H1 (cell line): ENCODE results near the gene USP49. TPM values are rescaled to one million over a fixed set of nuclear protein-coding genes. Genes with fewer than 3 reads are reported as not detected.

Experiments used
- CTCF ChIA-PET: fragments of 300-600 bp; sonication (Branson Sonifier 250); formaldehyde crosslinking; loops from one replicate; lab custom pipeline; 2021; ENCODE audit not compliant: partially characterized antibody; lab: Charles Lee
- POLR2A ChIA-PET: fragments of 300-600 bp; sonication (Branson Sonifier 250); formaldehyde crosslinking; loops from one replicate; lab custom pipeline; 2021; ENCODE audit warnings: inconsistent platforms; ENCODE audit not compliant: partially characterized antibody; lab: Charles Lee
- DNase-seq, 2 experiments: peaks; one replicate each; pipeline versions ENCODE4 v3.0.0 to v3.0.0-alpha.2; 2010 to 2022; ENCODE audit warnings: low spot score in 2 of 2, low read depth in 1 of 2, mixed read lengths in 1 of 2
- FAIRE-seq: peaks from 2 replicates; lab custom pipeline; 2011; peaks lifted over from hg19 to GRCh38; lab: Jason Lieb, UNC
- H2AFZ ChIP-seq: 2 replicates; pipeline ENCODE4 v1.8.1; 2012; ENCODE audit warnings: low read length, inconsistent platforms
- H2AK5ac ChIP-seq: 2 replicates; pipeline ENCODE4 v1.6.1; 2013; ENCODE audit warnings: low read depth, low read length
- H2BK120ac ChIP-seq: replicated peaks from 2 replicates; pipeline ENCODE3; 2013; ENCODE audit warnings: low read depth, low read length, inconsistent platforms
- H2BK12ac ChIP-seq: 2 replicates; pipeline ENCODE4 v1.6.1; 2013; ENCODE audit warnings: low read depth, low read length
- H2BK15ac ChIP-seq: 2 replicates; pipeline ENCODE4 v1.6.1; 2013; ENCODE audit warnings: low read length
- H2BK20ac ChIP-seq: 2 replicates; pipeline ENCODE4 v1.6.1; 2013; ENCODE audit warnings: low read length
- H2BK5ac ChIP-seq: 2 replicates; pipeline ENCODE4 v1.6.1; 2013; ENCODE audit warnings: low read depth, low read length
- H3K14ac ChIP-seq: 2 replicates; pipeline ENCODE4 v1.6.1; 2013; ENCODE audit warnings: inconsistent platforms; ENCODE audit not compliant: insufficient read length
- H3K18ac ChIP-seq: 2 replicates; pipeline ENCODE4 v1.6.1; 2013; ENCODE audit warnings: low read length; ENCODE audit errors: extremely low read depth
- H3K23ac ChIP-seq: 2 replicates; pipeline ENCODE4 v1.6.1; 2013; ENCODE audit warnings: inconsistent platforms; ENCODE audit not compliant: insufficient read length
- H3K23me2 ChIP-seq: 2 replicates; pipeline ENCODE4 v1.6.1; 2013; ENCODE audit warnings: low read depth, low read length
- H3K27ac ChIP-seq: 2 replicates; pipeline ENCODE4 v1.6.1; 2011; ENCODE audit warnings: low read depth, low read length, inconsistent platforms
- H3K27me3 ChIP-seq, 4 experiments: replicated peaks in 1 of 4; 1 replicate in 1 of 4; 2 replicates in 3 of 4; pipeline versions ENCODE4 v1.6.1 to v1.8.1; 2011 to 2013; ENCODE audit warnings: low read length in 3 of 4, mild to moderate bottlenecking in 3 of 4, inconsistent platforms in 2 of 4, mixed read lengths in 2 of 4, moderate library complexity in 1 of 4; ENCODE audit not compliant: control insufficient read depth in 3 of 4, insufficient read depth in 3 of 4; ENCODE audit errors: extremely low read depth in 1 of 4
- H3K36me3 ChIP-seq, 4 experiments: 2 replicates each; pipeline versions ENCODE4 v1.6.1 to v1.8.1; 2011 to 2013; ENCODE audit warnings: mild to moderate bottlenecking in 4 of 4, low read length in 3 of 4, moderate library complexity in 2 of 4, control low read depth in 1 of 4, inconsistent platforms in 1 of 4; ENCODE audit not compliant: insufficient read depth in 4 of 4, control insufficient read depth in 2 of 4
- H3K4ac ChIP-seq: replicated peaks from 2 replicates; pipeline ENCODE3; 2013; ENCODE audit warnings: low read length, low read depth, mixed read lengths, inconsistent platforms; ENCODE audit not compliant: insufficient read length
- H3K4me1 ChIP-seq, 4 experiments: replicated peaks in 1 of 4; 1 replicate in 1 of 4; 2 replicates in 3 of 4; pipeline versions ENCODE4 v1.6.1 to v1.8.1; 2011 to 2013; ENCODE audit warnings: low read length in 3 of 4, inconsistent platforms in 2 of 4, mixed read lengths in 1 of 4; ENCODE audit not compliant: insufficient read depth in 4 of 4, control insufficient read depth in 3 of 4
- H3K4me2 ChIP-seq, 2 experiments: 2 replicates each; pipeline versions ENCODE4 v1.6.1 to v1.8.1; 2011 to 2013; ENCODE audit warnings: low read depth in 2 of 2, low read length in 2 of 2, control low read depth in 1 of 2, inconsistent platforms in 1 of 2, mild to moderate bottlenecking in 1 of 2; ENCODE audit not compliant: insufficient read depth in 1 of 2
- H3K4me3 ChIP-seq, 4 experiments: fragments of 200-600, 300-600 bp in 1 of 4; sonication (generic), shearing (Covaris generic), sonication (Bioruptor Twin) in 1 of 4; 2 replicates each; pipeline versions ENCODE4 v1.5.1 to v1.8.1; 2011 to 2016; ENCODE audit warnings: low read length in 4 of 4, low read depth in 3 of 4, control low read depth in 2 of 4, inconsistent platforms in 2 of 4, mild to moderate bottlenecking in 2 of 4, mixed read lengths in 1 of 4, moderate library complexity in 1 of 4; ENCODE audit not compliant: insufficient read depth in 2 of 4; ENCODE audit errors: extremely low read depth in 1 of 4
- H3K56ac ChIP-seq: replicated peaks from 2 replicates; pipeline ENCODE3; 2013; ENCODE audit warnings: low read depth, mild to moderate bottlenecking, mixed read lengths, low read length, inconsistent platforms; ENCODE audit not compliant: insufficient read length
- H3K79me1 ChIP-seq: 2 replicates; pipeline ENCODE4 v1.6.1; 2013; ENCODE audit warnings: low read depth, low read length, control low read depth
- H3K79me2 ChIP-seq, 2 experiments: 2 replicates each; pipeline versions ENCODE4 v1.6.1 to v1.8.1; 2012 to 2013; ENCODE audit warnings: low read length in 2 of 2, mild to moderate bottlenecking in 2 of 2, inconsistent platforms in 1 of 2; ENCODE audit not compliant: insufficient read depth in 2 of 2, control insufficient read depth in 1 of 2
- H3K9ac ChIP-seq, 4 experiments: replicated peaks in 1 of 4; 1 replicate in 1 of 4; 2 replicates in 3 of 4; pipeline versions ENCODE4 v1.6.1 to v1.8.1; 2011 to 2013; ENCODE audit warnings: low read depth in 3 of 4, low read length in 3 of 4, control low read depth in 2 of 4, mild to moderate bottlenecking in 2 of 4, moderate library complexity in 2 of 4, inconsistent platforms in 1 of 4; ENCODE audit errors: extremely low read depth in 1 of 4
- H3K9me3 ChIP-seq, 2 experiments: 2 replicates each; pipeline versions ENCODE4 v1.6.1 to v1.8.1; 2012 to 2013; ENCODE audit warnings: mild to moderate bottlenecking in 2 of 2, moderate library complexity in 2 of 2, control low read depth in 1 of 2, inconsistent platforms in 1 of 2, low read depth in 1 of 2, low read length in 1 of 2, mixed read lengths in 1 of 2; ENCODE audit not compliant: insufficient read depth in 2 of 2
- H4K20me1 ChIP-seq, 2 experiments: replicated peaks in 1 of 2; 2 replicates each; pipeline versions ENCODE3 to v1.8.1; 2011 to 2013; ENCODE audit warnings: inconsistent platforms in 2 of 2, low read length in 2 of 2, mild to moderate bottlenecking in 1 of 2; ENCODE audit not compliant: insufficient read depth in 2 of 2, control insufficient read depth in 1 of 2
- H4K5ac ChIP-seq: 2 replicates; pipeline ENCODE4 v1.6.1; 2013; ENCODE audit warnings: low read length, low read depth, mixed read lengths, inconsistent platforms; ENCODE audit not compliant: insufficient read length
- H4K8ac ChIP-seq: 2 replicates; pipeline ENCODE4 v1.8.0; 2013; ENCODE audit warnings: mild to moderate bottlenecking, moderate library complexity, low read length, inconsistent platforms; ENCODE audit not compliant: insufficient read depth; ENCODE audit errors: extremely low read depth
- H4K91ac ChIP-seq: replicated peaks from 2 replicates; pipeline ENCODE3; 2013; ENCODE audit warnings: low read length, mixed read lengths, inconsistent platforms; ENCODE audit not compliant: insufficient read length
- CHD2 ChIP-seq: IDR thresholded peaks from 2 replicates; pipeline ENCODE4 v1.6.1; 2012; ENCODE audit warnings: low read length, improper control_type of control experiment
- RAD21 ChIP-seq, 2 experiments: IDR thresholded peaks in 1 of 2; conservative IDR thresholded peaks in 1 of 2; 2 replicates each; pipeline ENCODE4 v1.6.1; 2011; ENCODE audit warnings: low read depth in 2 of 2, low read length in 2 of 2, improper control_type of control experiment in 1 of 2, inconsistent platforms in 1 of 2, mild to moderate bottlenecking in 1 of 2, moderate library complexity in 1 of 2
- TEAD4 ChIP-seq: IDR thresholded peaks from 2 replicates; pipeline ENCODE4 v1.6.1; 2012; ENCODE audit warnings: low read depth, low read length, inconsistent platforms, mixed read lengths
- WGBS, 2 experiments: shearing (Covaris generic) in 1 of 2; methylation state at CpG; one replicate each; pipeline versions ENCODE4 v1.1.6 to v1.1.7; 2013 to 2015; ENCODE audit warnings: low lambda C conversion rate in 2 of 2, mixed read lengths in 2 of 2, inconsistent platforms in 1 of 2, low coverage in 1 of 2, missing lambda C conversion rate in 1 of 2; ENCODE audit not compliant: insufficient replicate concordance in 2 of 2, insufficient coverage in 1 of 2, insufficient read length in 1 of 2; ENCODE audit errors: extremely low coverage in 1 of 2, missing lambda C conversion rate in 1 of 2; 5-methylcytosine and 5-hydroxymethylcytosine counted together
- polyA plus RNA-seq, 7 experiments: library from polyadenylated mRNA; depleted of rRNA in 3 of 7; stranded (reverse) in 5 of 7; unstranded in 2 of 7; fragments of >200 nt in 5 of 7; fragments of 200-250 nt in 2 of 7; gene quantifications; 1 replicate in 5 of 7; 2 replicates in 1 of 7; 4 replicates in 1 of 7; pipeline versions ENCODE4 v1.2.1 to v1.2.3, GENCODE V29; 2011 to 2013; ENCODE audit warnings: missing spikeins in 2 of 7, mixed read lengths in 2 of 7
- total RNA-seq: library from RNA; stranded (reverse); fragmentation: NEBNext Ultra II Directional; extraction: Animal tissue kit (Norgen Biotek cat#: 25700); gene quantifications from 2 replicates; pipeline ENCODE4 v1.2.1, GENCODE V29; 2021

USP49 gene
- total and polyA plus RNA-seq, 2 of the 8 experiments (the other 6 are each of a cell fraction or from before 2014, with no cell fraction given) = 6.9 to 24.4 TPM

DNA sequence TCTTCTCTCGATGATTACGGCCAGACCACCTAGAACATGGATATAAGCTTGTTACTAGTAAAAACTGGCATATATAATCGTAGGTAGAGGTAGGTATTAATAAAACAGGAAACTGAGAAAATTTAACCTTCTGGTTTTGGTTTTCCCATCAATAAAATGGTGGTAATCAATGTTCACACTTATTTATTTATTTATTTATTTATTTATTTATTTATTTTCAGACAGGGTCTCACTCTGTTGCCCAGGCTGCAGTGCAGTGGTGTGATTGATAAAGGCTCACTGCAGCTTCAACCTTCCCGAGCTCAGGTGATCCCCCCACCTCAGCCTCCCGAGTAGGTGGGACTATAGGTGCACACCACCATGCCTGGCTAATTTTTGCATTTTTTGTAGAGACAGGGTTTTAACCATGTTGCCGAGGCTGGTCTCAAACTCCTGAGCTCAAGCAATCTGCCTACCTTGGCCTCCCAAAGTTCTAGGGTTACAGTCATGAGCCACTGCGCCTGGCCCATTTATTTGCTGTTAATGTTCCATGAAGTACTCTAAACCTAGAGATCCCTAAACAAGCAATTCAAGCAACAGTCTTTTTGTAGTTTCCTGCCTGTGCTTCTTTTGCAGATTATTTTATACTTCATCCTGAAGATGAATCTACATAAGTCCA lies 96.1 kb downstream of the USP49 start:
- Histone ChIP-seq H2BK15ac (no peak overlapping the region), H2BK20ac (no peak overlapping the region), H3K36me3 (peaks cover 0 to 25% (median 10%) of the 10 kb centered on the region in 4 experiments; a peak in 5 of 8 replicates), H2AFZ (no peak overlapping the region), H2AK5ac (no peak overlapping the region), H3K4me1 (no peaks in the 10 kb centered on the region), H3K23ac (no peak overlapping the region), H3K4me3 (no peak overlapping the region), H2BK12ac (no peak overlapping the region), H3K9ac (no peak overlapping the region), H3K27ac (no peak overlapping the region), H4K5ac (no peak overlapping the region), H4K91ac (no peak overlapping the region), H3K4me2 (no peak overlapping the region), H3K79me1 (no peaks in the 10 kb centered on the region), H3K27me3 (no peaks in the 10 kb centered on the region), H2BK5ac (no peak overlapping the region), H3K14ac (no peak overlapping the region), H3K79me2 (no peaks in the 10 kb centered on the region), H4K8ac (no peak overlapping the region), H2BK120ac (no peak overlapping the region), H3K4ac (no peak overlapping the region), H3K23me2 (no peaks in the 10 kb centered on the region), H4K20me1 (peaks cover 2% of the 10 kb centered on the region in 2 experiments), H3K9me3 (no peaks in the 10 kb centered on the region), H3K56ac (no peak overlapping the region), H3K18ac (no peak overlapping the region)
- DNase-seq (no peak), FAIRE-seq (no peak)
- POLR2A ChIA-PET = interaction anchor here (1.0 kb wide), 1 partner anchor 95 kb away, joined by 3 read pairs; no protein-coding TSS in a partner anchor
- 88% methylated on average over 7 of the region's 7 CpGs; no CpG with 5 or more reads in 1 of the 2 experiments for WGBS, 2 experiments
- CTCF ChIA-PET = interaction anchor here (0.6 to 3.4 kb wide), 7 partner anchors 12 to 1094 kb away, joined by 3 to 36 read pairs (median 4); partner anchors contain the start of genes PRICKLE4 and TOMM6
- no peak for TF ChIP-seq TEAD4
- no peak for TF ChIP-seq RAD21 (IDR thresholded peaks at IDR 0.05 in 1 of 2, conservative IDR thresholded peaks at IDR 0.05 in 1 of 2; ENCODE audit: low read depth in 2 of 2, low read length in 2 of 2)
- no peak for TF ChIP-seq CHD2
